MCF 10A (cell line): ENCODE measurements around the gene FANCL. TPM values are rescaled to one million over a fixed set of nuclear protein-coding genes. Genes with fewer than 3 reads are reported as not detected.
"Not testable (repeated sequence)": the region's sequence is repeated elsewhere in the genome, so short reads cannot be mapped to it uniquely, and the experiment has no call there.

ENCODE experiments used
- BruUV-seq: library from RNA; stranded (reverse); fragments of 400-500 nt; replicated peaks from 2 replicates; lab custom pipeline; 2021; lab: Mats Ljungman, UMichigan
- CTCF ChIA-PET: fragments of 300-600 bp; sonication (Branson Sonifier 250); formaldehyde crosslinking; extraction: SDS; loops from one replicate; lab custom pipeline; 2021; ENCODE audit warnings: antibody characterized with exemption, inconsistent platforms; lab: Yijun Ruan, JAX
- POLR2A ChIA-PET: fragments of 300-600, 350-650 bp; sonication (Branson Sonifier 250); formaldehyde crosslinking; extraction: SDS; loops from one replicate; lab custom pipeline; 2020; ENCODE audit warnings: antibody characterized with exemption, inconsistent platforms; lab: Yijun Ruan, JAX
- DNase-seq: peaks from one replicate; pipeline ENCODE4 v3.0.0-alpha.2; 2018; ENCODE audit not compliant: unreplicated experiment
- H3K27ac Mint-ChIP-seq: one replicate; pipeline ENCODE4 v1.8.0; 2022; ENCODE audit warnings: mild to moderate bottlenecking, low read depth, mixed read lengths; ENCODE audit not compliant: unreplicated experiment
- H3K27me3 Mint-ChIP-seq: one replicate; pipeline ENCODE4 v1.8.0; 2022; ENCODE audit warnings: mixed read lengths; ENCODE audit not compliant: insufficient read depth, unreplicated experiment
- H3K36me3 Mint-ChIP-seq: one replicate; pipeline ENCODE4 v1.8.0; 2022; ENCODE audit warnings: mild to moderate bottlenecking, moderate library complexity, mixed read lengths; ENCODE audit not compliant: insufficient read depth, unreplicated experiment
- H3K4me1 Mint-ChIP-seq: one replicate; pipeline ENCODE4 v1.8.0; 2022; ENCODE audit warnings: mixed read lengths; ENCODE audit not compliant: insufficient read depth, unreplicated experiment
- H3K4me3 Mint-ChIP-seq: one replicate; pipeline ENCODE4 v1.8.0; 2022; ENCODE audit warnings: mild to moderate bottlenecking, moderate library complexity, mixed read lengths; ENCODE audit not compliant: unreplicated experiment
- H3K9me3 Mint-ChIP-seq: one replicate; pipeline ENCODE4 v1.8.0; 2022; ENCODE audit warnings: mixed read lengths; ENCODE audit not compliant: unreplicated experiment
- intact Hi-C: fragments of 100-400 bp; cut with micrococcal nuclease; formaldehyde crosslinking; loops from 2 replicates; pipeline ENCODE4 v1.14.1; 2022
- total RNA-seq: library from RNA; stranded (reverse); gene quantifications from 2 replicates; pipeline ENCODE4 v1.2.3, GENCODE V29; 2022
- TF ChIP-seq, protein P1 (sequence below): fragments of 200-600 bp; IDR thresholded peaks from one replicate; pipeline ENCODE4 v1.8.0; 2022; ENCODE audit warnings: antibody characterized with exemption, mild to moderate bottlenecking; ENCODE audit not compliant: unreplicated experiment

The FANCL gene
- total RNA-seq, 1 experiment from 2014 or later = 10.8 TPM

GRCh38 chr2:58197894-58198293 lies 43.2 kb downstream of the FANCL start:
- Mint-ChIP-seq H3K27ac (no peak overlapping the region), H3K27me3 (no peaks in the 10 kb centered on the region), H3K36me3 (peaks cover 19% of the 10 kb centered on the region), H3K4me3 (no peak overlapping the region), H3K4me1 (no peaks in the 10 kb centered on the region), H3K9me3 (no peaks in the 10 kb centered on the region)
- BruUV-seq = no TSS peak
- CTCF ChIA-PET = no interaction called here
- DNase-seq = no peak
- intact Hi-C loops = no loop called here
- TF ChIP-seq, protein P1, sequence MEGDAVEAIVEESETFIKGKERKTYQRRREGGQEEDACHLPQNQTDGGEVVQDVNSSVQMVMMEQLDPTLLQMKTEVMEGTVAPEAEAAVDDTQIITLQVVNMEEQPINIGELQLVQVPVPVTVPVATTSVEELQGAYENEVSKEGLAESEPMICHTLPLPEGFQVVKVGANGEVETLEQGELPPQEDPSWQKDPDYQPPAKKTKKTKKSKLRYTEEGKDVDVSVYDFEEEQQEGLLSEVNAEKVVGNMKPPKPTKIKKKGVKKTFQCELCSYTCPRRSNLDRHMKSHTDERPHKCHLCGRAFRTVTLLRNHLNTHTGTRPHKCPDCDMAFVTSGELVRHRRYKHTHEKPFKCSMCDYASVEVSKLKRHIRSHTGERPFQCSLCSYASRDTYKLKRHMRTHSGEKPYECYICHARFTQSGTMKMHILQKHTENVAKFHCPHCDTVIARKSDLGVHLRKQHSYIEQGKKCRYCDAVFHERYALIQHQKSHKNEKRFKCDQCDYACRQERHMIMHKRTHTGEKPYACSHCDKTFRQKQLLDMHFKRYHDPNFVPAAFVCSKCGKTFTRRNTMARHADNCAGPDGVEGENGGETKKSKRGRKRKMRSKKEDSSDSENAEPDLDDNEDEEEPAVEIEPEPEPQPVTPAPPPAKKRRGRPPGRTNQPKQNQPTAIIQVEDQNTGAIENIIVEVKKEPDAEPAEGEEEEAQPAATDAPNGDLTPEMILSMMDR = no peak
- POLR2A ChIA-PET = no interaction called here

DNA sequence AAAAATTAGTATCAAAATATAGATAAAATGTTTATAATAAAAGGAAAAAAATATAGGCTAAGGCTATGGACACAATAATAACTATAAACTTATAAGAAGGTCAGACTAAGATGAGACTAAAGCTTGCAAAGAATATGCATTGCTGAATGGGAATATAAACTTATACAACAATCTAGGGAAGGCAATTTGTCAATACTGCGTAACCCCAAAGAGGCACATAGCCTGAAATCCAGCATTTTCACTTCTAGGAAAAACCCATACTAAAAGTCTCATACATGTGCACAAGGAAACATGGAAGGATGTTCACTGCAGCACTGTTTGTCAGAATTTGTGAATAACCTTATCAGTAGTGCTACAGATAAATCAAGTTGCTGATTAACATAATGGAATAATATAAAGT lies 45.5 kb downstream of the FANCL start:
- TF ChIP-seq, protein P1 = no peak
- peak; percentile 6 for DNase-seq
- CTCF ChIA-PET = no interaction called here
- no peaks in the 10 kb centered on the region for H3K9me3 Mint-ChIP-seq
- no peaks in the 10 kb centered on the region for H3K27me3 Mint-ChIP-seq
- POLR2A ChIA-PET = no interaction called here
- H3K4me3 Mint-ChIP-seq = no peak overlapping the region
- no peaks in the 10 kb centered on the region for H3K4me1 Mint-ChIP-seq
- intact Hi-C loops = no loop called here
- H3K27ac Mint-ChIP-seq = no peak overlapping the region
- peaks cover 13% of the 10 kb centered on the region for H3K36me3 Mint-ChIP-seq
- BruUV-seq = no TSS peak

DNA sequence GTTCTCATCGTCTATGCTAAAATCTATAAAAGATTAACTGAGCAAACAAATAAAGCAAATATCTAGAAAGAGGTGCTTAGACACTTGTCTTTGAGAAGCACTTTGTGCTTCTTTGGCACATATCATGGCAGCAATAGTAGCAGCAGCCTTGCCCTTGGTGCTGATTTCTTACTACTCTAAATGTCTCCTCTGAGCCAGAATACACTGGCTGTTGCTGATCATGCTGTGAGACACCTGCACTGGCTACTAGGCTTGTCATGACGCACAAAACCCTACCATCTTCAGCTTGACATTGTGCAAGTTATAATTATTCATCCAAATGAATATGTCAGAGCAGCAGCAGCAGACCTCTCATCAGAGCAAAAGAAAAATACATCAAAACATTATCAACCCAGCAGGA lies 46.7 kb downstream of the FANCL start:
- Mint-ChIP-seq H3K4me1 (no peaks in the 10 kb centered on the region), H3K4me3 (no peak overlapping the region), H3K9me3 (no peaks in the 10 kb centered on the region), H3K27ac (no peak overlapping the region), H3K27me3 (no peaks in the 10 kb centered on the region), H3K36me3 (peaks cover 13% of the 10 kb centered on the region)
- intact Hi-C loops = no loop called here
- TF ChIP-seq, protein P1 = no peak
- ChIA-PET CTCF (no interaction called here), POLR2A (no interaction called here)
- no TSS peak for BruUV-seq
- no peak for DNase-seq

GRCh38 chr2:58187022-58187421 lies 54.1 kb downstream of the FANCL start:
- H3K9me3 Mint-ChIP-seq, intact Hi-C loops, H3K27ac Mint-ChIP-seq, POLR2A ChIA-PET, DNase-seq, H3K27me3 Mint-ChIP-seq, H3K4me1 Mint-ChIP-seq, H3K4me3 Mint-ChIP-seq, BruUV-seq: not testable (repeated sequence)
- CTCF ChIA-PET = interaction anchor here (0.8 kb wide), 1 partner anchor 260 kb away, joined by 4 read pairs; no protein-coding TSS in a partner anchor
- peaks cover 30% of the 10 kb centered on the region for H3K36me3 Mint-ChIP-seq

- H3K27ac Mint-ChIP-seq = no peak overlapping the region
- intact Hi-C loops = no loop called here
- H3K9me3 Mint-ChIP-seq = no peaks in the 10 kb centered on the region
- ChIA-PET POLR2A (no interaction called here), CTCF (no interaction called here)
- no peak overlapping the region for H3K4me3 Mint-ChIP-seq
- peaks cover 5% of the 10 kb centered on the region for H3K4me1 Mint-ChIP-seq
- H3K27me3 Mint-ChIP-seq = no peaks in the 10 kb centered on the region
- TF ChIP-seq, protein P1 = no peak
- peaks cover 30% of the 10 kb centered on the region for H3K36me3 Mint-ChIP-seq
- BruUV-seq = no TSS peak
- no peak for DNase-seq
Measured at GRCh38 chr2:58186501-58186900, 54.6 kb downstream of the FANCL start.
